Activated CD4-positive, alpha-beta T cell treated with anti-CD3 and anti-CD28 coated beads, Interleukin-2, amount 10 ng/mL, durations not matched to agents 7 days and 5 days (primary cell): ENCODE results near the gene IGF1R. TPM values are rescaled to one million over a fixed set of nuclear protein-coding genes. Genes with fewer than 3 reads are reported as not detected.
A peak's percentile ranks its signal among the peaks of the same experiment; 100 is the strongest.

ENCODE experiments used
- CTCF ChIA-PET: fragments of 350-600 bp; sonication (Branson Sonifier 250); formaldehyde crosslinking; loops from one replicate; lab custom pipeline; 2021; ENCODE audit warnings: antibody characterized with exemption; lab: Charles Lee
- POLR2A ChIA-PET: fragments of 350-600 bp; sonication (Branson Sonifier 250); formaldehyde crosslinking; loops from one replicate; lab custom pipeline; 2021; ENCODE audit warnings: antibody characterized with exemption; lab: Charles Lee
- DNase-seq: peaks from one replicate; pipeline ENCODE4 v3.0.0-alpha.2; 2020
- H3K27ac Mint-ChIP-seq: one replicate; pipeline ENCODE4 v1.8.0; 2021; ENCODE audit warnings: mild to moderate bottlenecking, moderate library complexity, mixed read lengths
- H3K27me3 Mint-ChIP-seq: one replicate; pipeline ENCODE4 v1.8.0; 2021; ENCODE audit warnings: mixed read lengths
- H3K36me3 Mint-ChIP-seq: one replicate; pipeline ENCODE4 v1.8.0; 2021; ENCODE audit warnings: low read depth, mixed read lengths
- H3K4me1 Mint-ChIP-seq: one replicate; pipeline ENCODE4 v1.8.0; 2021; ENCODE audit warnings: mixed read lengths
- H3K4me3 Mint-ChIP-seq: one replicate; pipeline ENCODE4 v1.8.0; 2021; ENCODE audit warnings: mild to moderate bottlenecking, moderate library complexity, mixed read lengths
- H3K9me3 Mint-ChIP-seq: one replicate; pipeline ENCODE4 v1.8.0; 2021; ENCODE audit warnings: mixed read lengths
- total RNA-seq, 2 experiments: library from RNA; stranded (reverse); gene quantifications; one replicate each; pipeline ENCODE4 v1.2.3, GENCODE V29; 2021

The IGF1R gene
- total RNA-seq, 2 experiments from 2014 or later, result 18.8 to 24.8 TPM

- no peaks in the 10 kb centered on the region for H3K27me3 Mint-ChIP-seq
- peaks cover 14% of the 10 kb centered on the region for H3K9me3 Mint-ChIP-seq
- no peak overlapping the region for H3K4me3 Mint-ChIP-seq
- H3K4me1 Mint-ChIP-seq, result peaks cover 2% of the 10 kb centered on the region
- POLR2A ChIA-PET, result no interaction called here
- CTCF ChIA-PET, result no interaction called here
- DNase-seq, result no peak
- peaks cover 12% of the 10 kb centered on the region for H3K36me3 Mint-ChIP-seq
- H3K27ac Mint-ChIP-seq, result no peak overlapping the region
Measured at GRCh38 chr15:98838387-98839259, 190.3 kb downstream of the IGF1R start.

GRCh38 chr15:98840053-98840452 lies 191.7 kb downstream of the IGF1R start:
- peaks cover 7% of the 10 kb centered on the region for H3K36me3 Mint-ChIP-seq
- no peaks in the 10 kb centered on the region for H3K27me3 Mint-ChIP-seq
- no peak overlapping the region for H3K4me3 Mint-ChIP-seq
- DNase-seq, result no peak
- H3K9me3 Mint-ChIP-seq, result peaks cover 5% of the 10 kb centered on the region
- ChIA-PET POLR2A (no interaction called here), CTCF (no interaction called here)
- H3K4me1 Mint-ChIP-seq, result peaks cover 4% of the 10 kb centered on the region
- no peak overlapping the region for H3K27ac Mint-ChIP-seq

DNA sequence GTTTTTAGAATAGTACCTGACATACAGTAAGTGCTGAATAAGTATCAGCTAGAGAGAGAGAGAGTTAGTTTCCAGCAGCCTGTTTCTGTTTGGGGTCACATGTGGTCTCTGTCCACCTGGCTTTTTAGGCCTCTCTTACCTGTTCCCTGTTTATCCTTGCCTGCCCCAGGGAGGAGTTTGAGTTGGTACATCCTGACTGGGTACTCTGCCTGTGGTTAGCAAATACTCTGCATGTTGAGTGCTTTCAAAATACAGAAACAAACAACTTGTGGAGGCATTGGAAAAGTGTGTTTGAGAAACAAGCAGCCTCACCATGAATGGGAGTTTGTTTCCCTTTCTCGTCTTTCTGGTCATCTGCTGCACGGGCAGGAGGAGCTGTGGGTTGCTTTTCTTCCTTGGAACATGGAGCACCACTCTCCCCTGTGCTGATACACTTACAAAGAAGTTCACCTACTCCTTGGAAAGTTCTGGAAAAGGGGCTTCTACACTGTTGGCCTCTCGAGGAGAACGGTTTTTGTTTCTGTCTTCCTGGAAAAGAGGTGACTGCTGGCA lies 193.2 kb downstream of the IGF1R start:
- ChIA-PET POLR2A (no interaction called here), CTCF (no interaction called here)
- peaks cover 4% of the 10 kb centered on the region for H3K9me3 Mint-ChIP-seq
- peak overlapping the region; percentile 38 for H3K27ac Mint-ChIP-seq
- H3K36me3 Mint-ChIP-seq, result peaks cover 4% of the 10 kb centered on the region
- no peak overlapping the region for H3K4me3 Mint-ChIP-seq
- H3K27me3 Mint-ChIP-seq, result no peaks in the 10 kb centered on the region
- DNase-seq, result no peak
- H3K4me1 Mint-ChIP-seq, result peaks cover 8% of the 10 kb centered on the region

- Mint-ChIP-seq H3K27ac (no peak overlapping the region), H3K4me3 (no peak overlapping the region), H3K36me3 (peaks cover 2% of the 10 kb centered on the region), H3K9me3 (peaks cover 2% of the 10 kb centered on the region), H3K4me1 (peaks cover 8% of the 10 kb centered on the region), H3K27me3 (no peaks in the 10 kb centered on the region)
- DNase-seq, result no peak
- POLR2A ChIA-PET, result no interaction called here
- CTCF ChIA-PET, result no interaction called here
Measured at GRCh38 chr15:98842192-98842972, 194.0 kb downstream of the IGF1R start.

DNA sequence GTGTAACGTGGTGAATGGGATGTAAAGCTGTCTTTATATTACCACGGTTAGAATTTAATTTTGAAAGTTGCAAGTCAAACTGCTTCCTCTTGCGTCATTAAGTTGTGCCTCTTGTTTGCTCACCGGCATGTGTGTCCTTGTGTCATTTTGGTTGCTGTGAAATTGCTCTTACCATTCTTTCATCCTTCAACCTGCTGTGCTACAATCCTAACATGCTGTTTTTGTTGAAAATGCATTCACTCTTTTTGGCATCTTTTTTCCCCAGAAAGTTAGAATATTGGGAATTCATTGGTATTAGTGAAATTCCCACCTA lies 194.6 kb downstream of the IGF1R start:
- Mint-ChIP-seq H3K4me1 (peaks cover 8% of the 10 kb centered on the region), H3K4me3 (no peak overlapping the region), H3K36me3 (peaks cover 2% of the 10 kb centered on the region), H3K27ac (no peak overlapping the region), H3K9me3 (peaks cover 2% of the 10 kb centered on the region), H3K27me3 (no peaks in the 10 kb centered on the region)
- CTCF ChIA-PET, result no interaction called here
- no peak for DNase-seq
- POLR2A ChIA-PET, result no interaction called here

DNA sequence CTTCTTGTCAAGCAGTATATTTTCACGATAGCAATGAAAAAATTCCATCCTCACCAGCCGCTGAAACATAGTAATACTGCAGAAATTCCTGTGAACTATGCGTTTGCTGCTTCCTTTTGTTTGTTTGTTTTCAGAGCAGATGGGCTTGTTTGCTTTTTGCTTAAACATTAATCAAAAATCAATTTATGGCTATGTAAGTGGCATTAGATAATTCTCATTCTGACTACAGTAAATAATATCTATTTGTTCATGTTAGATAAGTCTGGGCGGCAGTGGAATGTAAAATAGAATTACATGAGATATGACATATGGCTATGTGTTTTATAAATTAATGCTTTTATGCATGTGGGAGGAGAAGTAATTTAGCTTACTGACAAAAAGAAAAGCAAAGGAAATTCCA lies 195.5 kb downstream of the IGF1R start:
- no peaks in the 10 kb centered on the region for H3K9me3 Mint-ChIP-seq
- no peak overlapping the region for H3K27ac Mint-ChIP-seq
- no peak overlapping the region for H3K4me3 Mint-ChIP-seq
- no peaks in the 10 kb centered on the region for H3K27me3 Mint-ChIP-seq
- POLR2A ChIA-PET, result no interaction called here
- CTCF ChIA-PET, result interaction anchor here (0.5 to 1.2 kb wide), 2 partner anchors 11 to 191 kb away, joined by 3 to 4 read pairs; no protein-coding TSS in a partner anchor
- no peak for DNase-seq
- H3K36me3 Mint-ChIP-seq, result no peaks in the 10 kb centered on the region
- peaks cover 8% of the 10 kb centered on the region for H3K4me1 Mint-ChIP-seq

DNA sequence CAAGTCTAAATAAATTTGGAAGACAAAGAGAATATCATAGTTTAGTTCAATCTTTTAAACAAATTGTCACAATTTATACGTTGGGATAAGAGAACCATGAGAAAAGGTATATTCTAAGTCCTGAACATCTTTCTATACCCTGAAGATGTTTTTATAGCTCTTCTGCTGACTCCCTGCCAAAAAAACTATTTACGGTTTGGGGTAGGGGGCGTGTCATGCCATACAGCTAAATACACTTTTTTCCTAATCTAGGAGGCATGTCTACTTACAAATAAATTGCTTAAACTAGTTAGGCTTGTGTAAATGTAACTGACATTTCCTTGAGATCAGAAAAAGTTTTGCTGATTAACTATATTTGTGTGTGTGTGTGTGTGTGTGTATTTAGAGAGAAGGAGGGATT lies 195.9 kb downstream of the IGF1R start:
- CTCF ChIA-PET, result interaction anchor here (0.5 to 1.2 kb wide), 2 partner anchors 11 to 192 kb away, joined by 3 to 4 read pairs; no protein-coding TSS in a partner anchor
- no peaks in the 10 kb centered on the region for H3K9me3 Mint-ChIP-seq
- H3K36me3 Mint-ChIP-seq, result no peaks in the 10 kb centered on the region
- no peak overlapping the region for H3K27ac Mint-ChIP-seq
- H3K4me1 Mint-ChIP-seq, result peaks cover 8% of the 10 kb centered on the region
- H3K27me3 Mint-ChIP-seq, result no peaks in the 10 kb centered on the region
- H3K4me3 Mint-ChIP-seq, result no peak overlapping the region
- DNase-seq, result no peak
- POLR2A ChIA-PET, result no interaction called here

DNA sequence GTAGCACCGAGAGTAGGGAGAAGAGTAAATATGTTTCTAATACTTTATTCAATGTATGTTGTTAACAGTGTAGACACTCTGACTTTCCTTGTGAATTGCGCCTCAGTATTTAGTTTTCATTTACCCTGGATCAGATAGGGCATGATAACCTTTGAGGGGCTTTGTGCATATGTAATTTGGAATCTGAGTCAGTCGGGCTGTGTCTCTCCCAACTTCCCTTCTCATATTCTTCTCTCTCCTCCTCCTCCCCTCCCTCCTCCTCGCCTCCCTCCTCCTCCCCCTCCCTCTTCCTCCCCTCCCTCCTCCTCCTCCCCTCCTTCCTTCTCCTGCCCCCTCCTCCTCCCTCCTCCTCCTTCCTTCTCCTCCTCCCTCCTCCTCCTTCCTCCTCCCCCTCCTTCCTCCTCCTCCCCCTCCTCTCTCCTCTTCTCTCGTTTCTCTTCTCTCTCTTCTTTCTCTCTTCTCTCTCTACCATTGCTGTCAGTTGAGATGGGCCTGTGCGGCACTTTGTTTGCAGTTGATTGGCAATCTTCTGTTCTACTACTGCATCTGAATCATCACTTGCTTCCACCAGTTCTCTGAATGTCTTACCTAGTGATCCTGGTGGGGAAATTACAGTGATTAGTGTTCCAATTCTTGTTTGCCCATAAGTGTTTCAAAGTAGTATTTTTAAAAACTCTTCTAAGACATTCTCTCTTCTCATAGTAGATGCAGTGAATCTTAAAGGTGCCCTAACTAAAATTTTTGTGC lies 197.0 kb downstream of the IGF1R start:
- Mint-ChIP-seq H3K27me3 (no peaks in the 10 kb centered on the region), H3K9me3 (no peaks in the 10 kb centered on the region), H3K36me3 (no peaks in the 10 kb centered on the region), H3K4me3 (no peak overlapping the region), H3K4me1 (peaks cover 12% of the 10 kb centered on the region), H3K27ac (no peak overlapping the region)
- no peak for DNase-seq
- ChIA-PET POLR2A (no interaction called here), CTCF (interaction anchor here (1.2 kb wide), 1 partner anchor 10 kb away, joined by 3 read pairs; no protein-coding TSS in a partner anchor)

DNA sequence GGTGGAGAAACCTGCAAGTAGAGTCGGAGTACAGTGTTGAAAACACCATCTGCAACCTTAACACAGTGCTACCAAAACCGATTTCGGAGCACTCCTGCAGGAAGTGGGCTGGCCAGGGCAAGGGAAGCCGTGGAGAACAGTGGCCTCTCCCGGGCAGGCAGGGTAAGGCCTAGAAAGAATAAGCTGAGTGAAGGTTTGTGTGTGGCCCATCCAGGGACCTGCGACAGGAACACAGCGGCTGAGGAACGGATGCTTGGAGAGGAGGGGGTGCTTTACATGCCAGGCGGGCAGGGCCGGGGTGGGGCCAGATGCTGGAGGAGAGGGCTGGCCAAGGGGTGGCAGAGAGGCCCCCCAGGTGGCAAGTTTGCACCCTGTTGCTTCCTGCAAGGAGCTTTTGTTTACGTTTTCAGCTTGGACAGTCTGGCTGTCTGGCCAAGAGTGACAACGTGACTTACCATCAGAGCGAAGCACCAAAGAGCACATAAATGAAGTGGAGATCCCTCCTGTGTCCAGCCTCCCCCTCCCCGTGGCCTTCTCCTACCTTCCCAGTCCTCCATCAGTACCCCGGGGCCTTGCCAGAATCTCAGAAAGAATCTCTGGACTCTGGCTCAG lies 202.7 kb downstream of the IGF1R start:
- H3K36me3 Mint-ChIP-seq, result no peaks in the 10 kb centered on the region
- H3K9me3 Mint-ChIP-seq, result no peaks in the 10 kb centered on the region
- POLR2A ChIA-PET, result no interaction called here
- peak; percentile 83 for DNase-seq
- CTCF ChIA-PET, result interaction anchor here (0.5 to 2.2 kb wide), 11 partner anchors 11 to 332 kb away, joined by 3 to 8 read pairs (median 4); partner anchors contain the start of gene IGF1R
- H3K4me3 Mint-ChIP-seq, result peak overlapping the region; percentile 85
- peaks cover 46% of the 10 kb centered on the region for H3K4me1 Mint-ChIP-seq
- H3K27ac Mint-ChIP-seq, result peak overlapping the region; percentile 94
- H3K27me3 Mint-ChIP-seq, result no peaks in the 10 kb centered on the region

DNA sequence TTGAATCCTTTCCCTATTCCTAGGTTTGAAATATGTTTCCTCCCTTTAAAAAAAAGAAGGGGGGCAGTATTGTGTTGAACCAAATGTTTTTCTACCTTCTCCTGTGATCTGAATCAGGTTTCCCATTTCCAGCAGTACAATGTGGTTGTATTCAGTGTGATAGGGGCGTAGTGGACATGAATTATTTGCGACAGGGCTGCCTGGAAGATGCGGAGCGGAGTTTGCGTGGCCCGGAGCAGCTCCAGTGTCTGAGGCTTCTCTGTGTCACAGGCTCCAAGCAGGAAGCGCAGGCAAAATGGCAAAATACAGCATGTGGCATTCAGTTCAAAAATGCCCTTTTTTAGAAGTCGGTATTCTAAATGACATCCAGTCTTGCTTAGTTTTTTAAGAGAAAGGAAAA lies 204.8 kb downstream of the IGF1R start:
- peak overlapping the region; percentile 94 for H3K27ac Mint-ChIP-seq
- H3K36me3 Mint-ChIP-seq, result no peaks in the 10 kb centered on the region
- DNase-seq, result peak; percentile 79
- ChIA-PET CTCF (no interaction called here), POLR2A (interaction anchor here (0.5 kb wide), 1 partner anchor 25 kb away, joined by 3 read pairs; no protein-coding TSS in a partner anchor)
- H3K9me3 Mint-ChIP-seq, result no peaks in the 10 kb centered on the region
- peak overlapping the region; percentile 85 for H3K4me3 Mint-ChIP-seq
- peaks cover 55% of the 10 kb centered on the region for H3K4me1 Mint-ChIP-seq
- H3K27me3 Mint-ChIP-seq, result no peaks in the 10 kb centered on the region

GRCh38 chr15:98853617-98854420 lies 205.5 kb downstream of the IGF1R start:
- DNase-seq, result no peak
- no peaks in the 10 kb centered on the region for H3K9me3 Mint-ChIP-seq
- peak overlapping the region; percentile 85 for H3K4me3 Mint-ChIP-seq
- peaks cover 61% of the 10 kb centered on the region for H3K4me1 Mint-ChIP-seq
- no peaks in the 10 kb centered on the region for H3K36me3 Mint-ChIP-seq
- peak overlapping the region; percentile 94 for H3K27ac Mint-ChIP-seq
- ChIA-PET CTCF (no interaction called here), POLR2A (interaction anchor here (0.5 kb wide), 1 partner anchor 24 kb away, joined by 3 read pairs; no protein-coding TSS in a partner anchor)
- H3K27me3 Mint-ChIP-seq, result no peaks in the 10 kb centered on the region
